Activated CD4-positive, alpha-beta T cell treated with anti-CD3 and anti-CD28 coated beads for 4 hours (primary cell): Measurements from ENCODE around the gene PSMA7.
A peak's percentile ranks its signal among the peaks of the same experiment; 100 is the strongest.

Experiments used
- DNase-seq, 2 donors: peaks; one replicate each; pipeline ENCODE4 v3.0.0-alpha.2; 2020

Gene PSMA7

DNA sequence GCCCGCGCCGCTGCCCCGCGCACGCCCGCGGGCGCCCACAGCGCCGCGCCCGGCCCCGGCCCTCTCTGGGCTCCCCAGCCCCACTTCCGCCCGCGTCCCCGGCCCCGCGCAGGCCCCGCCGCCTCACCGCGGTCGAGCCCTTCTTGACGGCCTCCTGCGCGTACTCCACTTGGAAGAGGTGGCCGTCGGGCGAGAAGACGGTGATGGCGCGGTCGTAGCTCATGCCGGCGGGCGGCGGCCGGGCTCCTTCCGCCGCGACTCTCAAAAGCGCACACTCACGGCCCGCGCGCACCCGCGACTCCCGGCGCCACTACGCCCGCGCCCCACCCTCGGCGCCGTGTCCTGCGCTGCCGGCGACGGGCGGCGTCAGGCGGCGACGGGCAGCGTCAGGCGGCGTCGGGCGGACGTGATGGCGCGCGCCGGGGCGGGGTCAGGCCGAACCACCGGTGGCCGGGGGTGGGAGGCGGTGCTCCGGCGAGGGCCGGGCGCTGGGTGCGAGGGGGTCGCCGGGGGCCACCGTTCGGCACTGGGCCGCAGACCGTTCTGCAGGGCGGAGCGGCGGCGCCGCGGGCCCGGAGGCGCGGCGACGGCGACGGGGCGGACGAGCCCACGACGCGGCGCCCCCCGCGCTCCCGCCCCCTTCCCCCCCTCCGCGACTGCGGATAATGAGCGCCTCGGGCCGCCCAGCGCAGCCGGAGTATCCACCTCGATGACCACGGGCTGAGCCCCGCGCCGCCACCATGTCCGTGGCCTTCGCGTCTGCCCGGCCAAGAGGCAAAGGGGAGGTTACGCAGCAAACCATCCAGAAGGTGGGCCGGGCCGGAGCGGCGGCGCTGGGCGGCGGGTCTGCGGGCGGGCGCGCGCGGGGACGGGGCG is at the start of gene PSMA7, which contains the start of gene SS18L1:
Gene PSMA7, minus strand, starts transcription at position 314 of the 876 bp plus-strand sequence. Its CDS starts 91 bp downstream, at position 223.
Gene SS18L1, plus strand, starts transcription at position 689 of the 876 bp plus-strand sequence. Its CDS starts 52 bp downstream, at position 741.
- peak; percentile 83 to 86 for DNase-seq

GRCh38 chr20:62192635-62193034 is 49.4 kb upstream of the PSMA7 start:
- no peak for DNase-seq

DNA sequence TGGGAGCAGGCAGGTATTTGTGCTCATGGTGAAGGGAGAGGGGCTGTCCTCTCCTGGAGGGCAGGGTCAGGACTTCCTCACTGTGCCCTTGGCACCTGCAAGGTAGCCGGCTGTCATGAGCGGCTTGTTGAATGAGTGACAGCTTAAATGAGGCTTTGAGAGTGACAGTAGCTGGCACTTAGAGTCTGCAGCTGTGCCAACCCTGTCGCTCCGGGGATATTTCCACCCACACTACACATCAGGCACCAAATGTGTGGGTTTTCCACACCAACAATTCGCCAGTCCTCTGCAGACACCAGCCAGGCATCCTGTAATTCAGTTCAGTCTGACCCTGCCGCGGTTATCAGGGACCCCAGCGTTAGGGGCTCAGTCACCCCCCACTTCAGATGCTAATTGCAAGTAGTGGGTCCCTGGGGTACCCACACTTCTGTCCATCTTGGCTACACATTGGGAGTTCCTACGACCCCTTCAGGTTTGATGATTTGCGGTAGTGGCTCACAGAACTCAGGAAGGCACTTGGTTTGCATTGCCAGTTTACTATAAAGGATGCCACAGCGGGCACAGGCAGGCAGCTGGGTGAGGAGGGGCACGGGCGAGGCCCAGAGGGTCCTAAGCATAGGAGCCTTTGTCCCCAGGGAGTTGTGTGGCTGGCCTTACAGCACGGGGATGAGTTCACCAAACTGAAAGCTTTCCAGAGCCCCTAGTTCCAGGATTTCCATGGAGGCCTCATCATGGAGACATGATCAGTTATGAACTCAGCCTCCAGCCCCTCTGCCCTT is 48.8 kb upstream of the PSMA7 start:
- no peak for DNase-seq

- DNase-seq: no peak
Measured at GRCh38 chr20:62190639-62191411, 47.6 kb upstream of the PSMA7 start.

DNA sequence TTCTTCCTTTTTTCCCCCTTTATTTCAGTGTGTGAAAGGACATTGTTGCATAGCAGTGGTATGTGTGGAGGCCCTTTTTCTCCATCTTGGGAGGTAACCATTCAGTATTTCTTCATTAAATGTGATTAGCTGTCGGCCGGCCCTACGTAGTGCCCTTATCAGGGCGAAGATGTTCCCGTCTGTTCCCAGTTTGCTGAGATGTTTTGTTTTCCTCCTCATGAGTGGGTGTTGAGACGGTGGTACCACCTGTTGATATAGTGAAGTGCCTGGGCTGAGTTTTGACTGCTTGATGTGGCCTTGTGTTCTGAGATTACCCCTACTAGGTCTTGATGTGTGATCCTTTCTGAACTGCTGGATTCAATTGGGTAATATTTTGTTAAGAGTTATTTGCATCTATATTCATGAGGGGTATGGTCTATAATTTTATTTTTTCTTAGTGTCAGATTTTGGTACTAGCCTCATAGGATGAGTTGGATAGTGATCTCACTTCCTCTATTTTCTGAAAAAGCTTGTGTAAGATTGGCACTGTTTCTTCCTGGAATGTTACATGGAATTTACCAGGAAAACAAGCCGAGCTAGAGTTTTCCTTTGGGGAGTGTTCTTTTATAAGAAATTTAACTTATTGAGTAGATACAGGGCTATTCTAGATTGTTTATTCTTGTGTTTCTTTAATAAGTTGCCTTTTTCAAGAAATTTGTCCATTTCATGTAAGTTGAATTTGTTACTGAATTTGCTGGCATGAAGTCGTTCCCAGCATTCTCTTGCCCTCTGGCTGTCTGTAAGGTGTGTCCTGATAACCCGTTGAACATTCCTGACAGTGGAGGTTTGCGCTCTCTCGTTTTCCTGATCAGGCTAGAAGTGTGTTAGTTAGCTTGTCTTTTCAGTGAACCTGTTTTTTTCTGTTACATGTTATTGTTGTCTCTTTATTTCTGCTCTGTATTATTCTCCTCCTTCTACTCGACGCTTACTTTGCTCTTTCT is 44.0 kb upstream of the PSMA7 start:
- DNase-seq: no peak

DNA sequence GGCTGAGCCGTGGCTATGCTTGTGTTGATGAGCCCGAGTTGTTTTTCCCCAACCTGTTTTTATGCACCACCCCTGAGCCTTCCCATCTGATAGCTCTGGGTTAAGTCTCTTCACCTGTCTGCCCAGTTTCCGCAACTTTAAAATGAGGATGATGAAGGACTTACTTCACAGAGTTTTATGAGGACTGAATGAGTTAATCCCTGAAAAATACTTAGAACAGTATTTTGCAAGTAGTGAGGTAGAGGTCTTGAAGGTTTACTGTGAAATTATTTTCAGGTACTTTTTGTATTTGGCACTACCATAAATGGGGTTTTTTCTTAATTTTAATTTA is 42.9 kb upstream of the PSMA7 start:
- DNase-seq: no peak

- DNase-seq: no peak
Measured at GRCh38 chr20:62183426-62184142, 40.4 kb upstream of the PSMA7 start.

DNA sequence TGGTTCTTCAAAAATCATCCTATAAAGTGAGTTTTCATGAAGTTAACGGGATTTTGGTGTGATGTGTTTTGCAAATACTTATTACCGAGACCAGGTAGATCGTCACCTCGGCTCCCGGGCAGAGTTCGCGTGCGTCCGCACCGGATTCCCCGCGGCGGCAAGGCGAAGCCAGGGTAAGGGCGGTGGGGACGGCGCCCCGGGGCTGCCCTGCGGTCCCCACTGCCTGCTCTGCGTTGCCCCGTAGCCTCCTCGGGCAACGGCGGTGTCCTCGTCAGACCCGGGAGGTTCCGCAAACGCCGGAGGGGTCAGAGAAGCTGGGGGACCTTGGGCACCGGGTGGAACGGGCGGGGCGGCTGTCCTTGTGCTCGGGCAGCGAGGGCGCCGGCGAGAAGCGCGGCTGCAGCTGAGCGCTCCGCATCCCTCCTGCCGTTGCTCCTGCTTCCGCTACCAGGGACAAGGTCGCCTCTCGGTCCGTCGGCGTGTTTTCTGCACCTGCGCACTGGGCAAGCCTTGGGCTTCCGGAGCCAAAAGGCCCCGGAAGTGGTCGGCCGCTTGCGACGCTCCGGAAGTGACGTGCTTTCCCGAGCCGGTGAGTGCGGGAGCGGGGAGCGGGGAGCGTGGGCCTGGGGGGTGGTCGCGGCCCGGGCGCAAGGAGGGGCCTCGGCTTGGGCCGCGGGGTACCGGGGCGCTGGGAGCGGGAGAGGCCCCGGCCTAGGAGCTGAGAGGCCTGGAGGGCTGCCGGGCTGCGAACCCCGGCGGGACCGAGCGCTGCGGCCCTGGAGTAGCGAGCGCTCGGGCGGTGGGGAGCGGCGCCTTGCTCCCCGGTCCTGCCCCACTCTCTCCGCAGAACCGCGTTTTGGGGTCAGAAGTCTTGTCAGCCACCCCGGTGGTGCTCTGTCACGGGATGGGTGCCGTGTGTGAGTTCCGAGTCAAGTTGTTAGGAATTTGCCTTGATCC is 39.6 kb upstream of the PSMA7 start, which contains the start of gene MTG2:
Gene MTG2, plus strand, starts transcription at position 560 of the 957 bp plus-strand sequence. CDS start 10,393 bp downstream, outside the sequence.
- DNase-seq: peak; percentile 93 to 94

DNA sequence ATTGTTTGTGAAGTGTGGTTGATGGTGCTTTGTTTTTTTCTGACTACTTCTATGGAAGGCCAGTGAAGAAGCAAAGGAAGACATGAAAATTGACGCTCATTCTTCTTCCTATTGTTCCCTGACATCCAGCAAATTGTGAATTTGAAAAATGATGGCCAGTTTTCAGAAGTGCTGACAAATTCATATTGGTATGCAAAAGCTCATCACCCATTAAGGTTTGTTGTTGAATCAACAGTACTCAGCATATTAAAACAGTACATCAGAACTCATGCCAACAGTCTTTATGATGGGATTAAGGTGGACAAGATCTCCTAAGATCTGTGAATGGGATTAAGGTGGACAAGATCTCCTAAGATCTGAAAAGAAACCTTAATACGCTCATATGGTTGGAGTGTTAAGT is 38.6 kb upstream of the PSMA7 start:
- DNase-seq: no peak

DNA sequence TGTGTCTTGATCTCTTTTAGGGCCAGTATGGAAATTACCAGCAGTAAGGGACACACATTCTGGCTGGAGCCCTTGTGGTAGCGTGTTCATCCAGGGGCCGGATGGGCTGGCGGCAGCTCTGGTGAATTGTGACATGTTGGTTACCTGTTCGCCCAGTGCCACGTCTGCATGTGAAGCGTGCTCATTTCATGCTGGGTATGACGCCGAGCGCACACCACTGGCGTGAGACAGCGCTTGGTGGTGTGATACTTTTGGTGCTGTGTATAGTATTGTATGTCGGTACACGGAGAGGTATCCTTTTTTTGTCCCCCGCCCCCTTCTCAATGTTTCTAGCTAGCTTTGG is 35.9 kb upstream of the PSMA7 start:
- no peak for DNase-seq

GRCh38 chr20:62178316-62179161 is 35.3 kb upstream of the PSMA7 start:
- no peak for DNase-seq

GRCh38 chr20:62177307-62177706 is 34.1 kb upstream of the PSMA7 start:
- DNase-seq: no peak

DNA sequence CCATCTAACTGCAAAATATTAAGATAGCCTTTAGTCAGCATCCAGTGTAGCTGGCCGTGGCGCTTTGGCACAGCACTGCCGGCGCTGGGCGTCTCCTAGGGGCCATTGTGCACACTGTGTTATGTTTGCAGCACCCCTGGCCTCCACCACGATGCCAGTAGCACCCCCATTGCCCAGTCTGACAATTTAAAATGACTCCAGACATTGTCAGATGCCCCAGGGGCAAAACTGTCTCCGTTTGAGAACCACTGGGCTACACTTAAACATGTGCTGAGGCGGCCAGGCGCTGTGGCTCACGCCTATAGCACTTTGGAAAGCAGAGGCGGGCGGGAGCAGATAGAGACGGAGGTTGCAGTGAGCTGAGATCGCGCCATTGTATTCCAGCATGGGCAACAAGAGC is 33.7 kb upstream of the PSMA7 start:
- no peak for DNase-seq

- no peak for DNase-seq
Measured at GRCh38 chr20:62175711-62176110, 32.5 kb upstream of the PSMA7 start.

GRCh38 chr20:62174870-62175624 is 31.9 kb upstream of the PSMA7 start:
- DNase-seq: no peak

DNA sequence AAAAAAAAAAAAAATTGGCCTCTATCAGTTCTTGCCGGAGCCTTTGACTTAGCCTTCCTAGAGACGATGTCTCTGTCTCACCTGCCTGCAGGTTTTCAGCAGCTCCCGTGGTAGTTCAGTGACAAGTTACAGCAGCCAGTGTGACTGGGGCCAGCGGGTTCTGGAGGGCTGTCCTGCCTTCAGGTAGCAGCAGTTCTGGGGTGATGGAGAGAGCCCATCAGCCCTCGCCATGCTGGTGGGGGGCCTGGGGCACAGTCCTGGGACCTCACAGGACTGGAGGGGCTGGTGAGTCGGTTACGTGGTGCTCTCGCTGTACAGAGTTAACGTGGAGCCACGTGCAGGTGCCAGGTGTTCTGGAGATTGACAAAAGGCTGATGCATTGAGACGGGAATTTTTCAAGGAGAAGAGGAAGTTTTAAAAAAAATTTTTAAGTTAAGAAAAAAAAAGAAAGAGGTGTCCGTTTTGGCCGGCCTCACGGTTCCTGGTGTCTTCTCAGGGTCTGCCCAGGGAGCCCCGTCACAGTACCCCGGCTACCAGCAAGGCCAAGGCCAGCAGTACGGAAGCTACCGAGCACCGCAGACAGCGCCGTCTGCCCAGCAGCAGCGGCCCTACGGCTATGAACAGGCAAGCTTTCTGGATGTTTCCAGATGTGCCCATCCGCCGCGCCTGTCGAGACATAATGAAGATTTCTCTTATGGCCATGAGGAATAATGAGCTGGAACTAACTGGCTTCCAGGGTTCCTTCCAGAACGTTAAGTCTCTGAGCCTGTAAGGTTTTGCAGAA is 31.0 kb upstream of the PSMA7 start:
- DNase-seq: no peak

- DNase-seq: no peak
Measured at GRCh38 chr20:62172666-62173065, 29.5 kb upstream of the PSMA7 start.
